HS-27A (cell line): ENCODE results near the gene IDUA.
"Not testable (repeated sequence)": the region's sequence is repeated elsewhere in the genome, so short reads cannot be mapped to it uniquely, and the experiment has no call there.

Source experiments
- DNase-seq: peaks from one replicate; pipeline ENCODE4 v3.0.0-alpha.2; 2012; ENCODE audit warnings: low read depth, missing footprints

IDUA gene

DNA sequence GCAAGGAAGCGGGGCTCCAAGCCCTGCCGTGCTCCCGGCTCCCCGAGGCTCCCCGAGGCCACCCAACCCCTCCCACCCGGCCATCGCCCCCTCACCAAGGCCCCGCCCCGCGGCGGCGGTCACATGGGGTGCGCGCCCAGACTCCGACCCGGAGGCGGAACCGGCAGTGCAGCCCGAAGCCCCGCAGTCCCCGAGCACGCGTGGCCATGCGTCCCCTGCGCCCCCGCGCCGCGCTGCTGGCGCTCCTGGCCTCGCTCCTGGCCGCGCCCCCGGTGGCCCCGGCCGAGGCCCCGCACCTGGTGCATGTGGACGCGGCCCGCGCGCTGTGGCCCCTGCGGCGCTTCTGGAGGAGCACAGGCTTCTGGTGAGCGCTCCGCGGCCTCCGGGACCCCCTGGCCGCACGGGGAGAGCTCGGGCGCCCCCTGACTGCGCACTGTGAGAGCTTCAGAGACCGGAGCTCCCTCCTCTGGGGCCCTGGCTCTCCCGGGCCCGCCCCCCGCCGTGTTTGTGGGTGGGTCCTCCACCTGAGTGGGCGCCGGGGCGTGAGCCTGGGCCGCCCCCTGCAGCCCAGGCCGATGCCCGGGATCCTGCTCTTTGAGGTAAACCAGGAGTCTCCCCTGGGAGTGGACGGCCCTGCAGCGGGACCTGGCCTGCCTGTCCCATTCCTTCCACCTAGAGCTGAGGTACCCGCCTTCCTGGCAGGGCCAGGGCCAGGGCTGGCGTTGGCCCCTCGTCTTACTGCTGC is at the start of gene IDUA:
Gene IDUA (plus strand): TSS at position 166 of the 745 bp plus-strand sequence. CDS start 41 bp downstream, at position 207.
- no peak for DNase-seq

DNA sequence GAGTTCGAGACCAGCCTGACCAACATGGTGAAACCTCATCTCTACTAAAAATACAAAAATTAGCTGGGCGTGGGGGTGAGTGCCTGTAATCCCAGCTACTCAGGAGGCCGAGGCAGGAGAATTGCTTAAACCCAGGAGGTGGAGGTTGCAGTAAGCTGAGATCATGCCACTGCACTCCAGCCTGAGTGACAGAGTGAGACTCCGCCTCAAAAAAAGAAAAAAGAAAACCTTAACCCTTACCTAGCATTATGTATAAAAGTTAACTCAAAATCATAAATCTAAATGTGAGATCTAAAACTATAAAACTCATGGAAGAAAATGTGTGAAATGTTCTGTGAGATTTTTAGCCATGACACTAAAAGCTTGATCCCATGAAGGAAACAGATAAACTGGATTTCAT is 47.3 kb upstream of the IDUA start:
- DNase-seq: not testable (repeated sequence)

DNA sequence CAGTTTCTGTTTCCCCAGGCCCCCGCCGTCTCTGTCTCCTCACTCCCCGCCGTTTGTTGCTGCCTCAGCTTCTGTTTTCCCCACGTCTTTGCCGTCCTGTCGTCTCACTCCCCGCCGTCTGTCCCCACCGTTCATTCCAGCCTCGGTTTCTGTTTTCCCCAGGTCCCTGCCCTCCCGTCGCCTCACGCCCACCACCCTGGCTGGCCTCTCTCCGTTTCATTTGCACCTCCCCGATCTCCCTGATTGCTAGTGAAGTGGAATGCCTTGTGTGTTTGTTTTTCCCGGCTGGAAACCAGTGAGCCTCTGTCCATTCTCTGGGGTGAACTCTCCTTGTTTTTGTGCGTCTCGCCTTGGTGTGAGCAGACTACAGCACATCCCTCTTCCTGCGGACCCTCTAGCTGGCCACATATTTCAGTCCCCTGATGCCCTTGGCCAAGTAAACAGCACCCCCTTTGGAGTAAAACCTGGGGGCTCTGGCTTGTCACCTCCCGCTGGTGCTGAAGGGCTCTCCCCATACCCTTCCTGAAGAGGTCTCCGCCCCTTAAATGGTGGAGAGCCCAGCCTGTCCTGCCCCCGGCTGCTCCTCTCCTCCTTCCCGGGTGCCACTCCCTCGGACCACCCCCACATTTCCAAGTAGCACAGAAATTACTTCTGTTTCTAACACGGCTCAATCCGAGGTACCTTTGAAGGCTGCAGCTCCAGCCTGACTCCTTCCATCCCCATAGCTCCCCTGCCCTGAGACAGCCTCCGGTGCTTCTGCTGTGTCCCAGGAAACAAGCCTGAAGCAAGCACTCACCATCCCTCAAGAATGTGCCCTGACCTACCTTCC is 41.4 kb upstream of the IDUA start:
- DNase-seq: no peak

DNA sequence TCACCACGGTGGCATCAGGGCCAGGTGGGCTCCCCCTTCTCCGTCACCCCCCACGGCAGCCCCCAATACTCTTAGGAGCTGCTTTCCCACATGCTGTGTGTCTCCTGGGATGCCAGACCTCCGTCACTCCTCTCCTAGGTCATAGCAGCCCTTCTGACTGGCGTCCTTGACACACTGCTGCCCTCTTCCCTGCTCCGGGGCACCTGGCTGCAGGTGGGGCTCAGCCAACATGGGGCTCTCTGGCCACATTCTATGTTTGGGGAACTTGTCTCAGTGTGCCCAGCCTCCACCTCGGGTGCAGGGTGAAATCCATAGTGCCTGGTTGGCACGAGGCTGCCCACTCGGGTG is 40.8 kb upstream of the IDUA start:
- no peak for DNase-seq

DNA sequence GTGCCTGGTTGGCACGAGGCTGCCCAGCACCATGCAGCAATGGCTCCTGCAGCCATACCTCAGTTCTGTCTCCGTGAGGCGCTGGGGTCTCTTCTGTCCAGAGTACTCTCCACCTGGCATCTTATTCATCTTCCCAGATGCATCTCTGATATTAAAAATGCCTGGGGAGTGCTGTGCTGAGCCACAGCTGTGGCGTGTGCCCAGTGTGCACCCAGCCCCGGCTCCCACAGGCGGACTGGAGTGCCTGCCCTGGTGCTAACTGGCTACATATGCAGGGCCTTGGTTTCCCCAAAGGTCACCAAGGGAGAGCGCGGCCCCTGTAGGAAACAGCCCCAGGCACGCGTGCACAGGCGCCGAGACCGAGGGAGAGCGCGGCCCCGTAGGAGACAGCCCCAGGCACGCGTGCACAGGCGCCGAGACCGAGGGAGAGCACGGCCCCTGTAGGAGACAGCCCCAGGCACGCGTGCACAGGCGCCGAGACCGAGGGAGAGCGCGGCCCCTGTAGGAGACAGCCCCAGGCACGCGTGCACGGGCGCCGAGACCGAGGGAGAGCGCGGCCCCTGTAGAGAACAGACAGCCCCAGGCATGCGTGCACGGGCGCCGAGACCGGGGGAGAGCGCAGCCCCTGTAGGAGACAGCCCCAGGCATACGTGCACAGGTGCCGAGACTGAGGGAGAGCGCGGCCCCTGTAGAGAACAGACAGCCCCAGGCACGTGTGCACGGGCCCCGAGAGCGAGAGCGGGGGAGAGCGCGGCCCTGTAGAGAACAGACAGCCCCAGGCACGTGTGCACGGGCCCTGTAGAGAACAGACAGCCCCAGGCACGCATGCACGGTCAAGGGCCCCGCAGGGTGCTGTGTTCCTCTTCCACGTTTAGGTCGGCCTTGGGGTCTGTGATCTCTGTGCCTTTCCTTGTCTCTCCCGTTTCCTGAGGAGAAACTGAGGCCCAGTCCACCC is 40.0 kb upstream of the IDUA start:
- DNase-seq: no peak

DNA sequence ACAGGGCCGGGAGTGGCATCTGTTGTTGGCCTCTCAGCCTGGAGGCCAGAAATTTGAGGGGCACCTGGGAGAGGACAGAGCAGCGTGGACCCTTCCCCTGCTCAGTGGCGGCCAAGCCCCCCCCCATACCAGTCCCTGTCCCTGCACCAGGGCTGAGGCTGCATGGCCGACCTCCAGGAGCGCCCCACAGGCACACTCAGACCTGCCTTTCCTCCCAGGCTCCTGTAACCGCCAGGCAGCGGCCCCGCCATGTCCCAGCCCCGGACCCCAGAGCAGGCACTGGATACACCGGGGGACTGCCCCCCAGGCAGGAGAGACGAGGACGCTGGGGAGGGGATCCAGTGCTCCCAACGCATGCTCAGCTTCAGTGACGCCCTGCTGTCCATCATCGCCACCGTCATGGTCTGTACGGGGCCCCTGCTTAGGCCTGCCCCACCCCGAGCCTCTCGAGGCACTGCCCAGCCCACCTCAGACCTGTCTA is 39.3 kb upstream of the IDUA start:
- DNase-seq: no peak

DNA sequence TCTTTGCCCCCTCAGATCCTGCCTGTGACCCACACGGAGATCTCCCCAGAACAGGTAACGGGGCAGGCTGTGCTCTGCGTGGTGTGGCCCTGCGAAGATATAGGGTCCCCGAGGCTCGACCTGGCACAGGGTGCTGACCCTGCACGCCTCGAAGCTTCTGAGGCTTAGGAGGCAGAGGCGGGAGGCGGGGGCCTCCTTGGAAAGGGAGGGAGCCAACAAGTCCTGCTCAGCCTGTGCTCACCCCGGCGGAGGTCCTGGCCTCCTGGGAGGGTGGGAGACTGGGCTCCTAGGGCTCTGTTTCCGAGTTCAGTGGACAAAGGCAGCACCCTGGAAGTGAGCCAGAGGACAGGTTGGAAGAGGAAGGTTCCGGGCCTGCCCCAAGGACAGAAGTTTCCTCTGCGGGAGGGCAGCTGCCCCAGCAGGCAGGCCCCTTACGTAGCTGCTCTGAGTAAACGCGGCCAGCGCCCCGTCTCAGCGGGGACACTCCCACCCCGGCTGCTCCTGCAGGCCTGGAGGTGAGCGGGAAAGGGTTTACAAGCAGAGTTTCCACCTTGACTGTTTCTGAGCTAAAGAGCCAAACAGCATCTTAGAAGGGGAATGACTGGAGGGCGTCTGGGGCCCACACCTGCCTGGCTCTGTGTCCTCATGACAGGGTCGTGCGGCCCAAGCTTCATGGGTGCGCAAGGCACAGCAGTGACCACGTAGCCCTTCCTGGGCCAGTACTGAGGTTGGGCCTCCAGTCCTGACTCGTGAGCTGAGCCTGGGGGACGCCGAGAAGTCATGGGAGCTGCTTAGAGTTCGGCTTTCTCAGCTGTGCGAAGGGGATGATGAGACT is 38.5 kb upstream of the IDUA start:
- DNase-seq: no peak

DNA sequence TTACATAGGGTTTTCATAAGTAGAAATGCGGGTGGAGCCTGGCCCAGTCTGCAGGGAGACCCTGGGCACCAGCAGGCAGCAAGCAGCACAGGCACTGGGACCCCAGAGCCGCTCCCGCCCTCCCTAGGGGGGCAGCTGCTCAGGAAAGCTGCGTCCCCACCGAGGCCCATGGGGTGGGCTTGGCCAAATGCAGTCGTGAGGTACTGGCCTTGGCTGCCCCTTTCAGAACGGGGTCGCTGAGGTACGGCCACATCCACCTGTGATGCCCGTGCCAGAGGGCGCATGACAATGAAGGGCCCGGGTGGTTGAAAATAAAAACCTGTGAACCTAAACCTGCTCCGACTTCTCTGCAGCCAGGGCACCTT is 37.9 kb upstream of the IDUA start:
- DNase-seq: no peak

DNA sequence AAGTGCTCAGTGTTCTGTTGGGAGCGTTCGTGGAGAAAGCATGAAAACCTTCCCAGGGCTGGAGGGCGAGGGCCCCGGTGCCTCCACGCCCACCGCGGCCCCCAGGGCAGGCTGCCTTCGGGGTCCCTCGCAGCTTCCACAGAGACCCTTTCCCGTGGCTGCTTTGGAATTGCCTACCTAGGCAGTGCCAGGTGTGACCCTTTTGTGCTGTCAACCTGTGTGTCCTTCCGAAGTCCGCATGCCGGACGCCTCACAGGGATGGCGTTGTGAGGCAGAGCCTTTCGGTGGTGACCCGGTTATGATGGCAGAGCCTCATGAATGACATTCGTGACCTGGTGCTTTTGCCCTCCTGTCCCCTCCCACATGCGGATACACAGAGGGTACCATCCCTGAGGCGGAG is 37.2 kb upstream of the IDUA start:
- DNase-seq: no peak

DNA sequence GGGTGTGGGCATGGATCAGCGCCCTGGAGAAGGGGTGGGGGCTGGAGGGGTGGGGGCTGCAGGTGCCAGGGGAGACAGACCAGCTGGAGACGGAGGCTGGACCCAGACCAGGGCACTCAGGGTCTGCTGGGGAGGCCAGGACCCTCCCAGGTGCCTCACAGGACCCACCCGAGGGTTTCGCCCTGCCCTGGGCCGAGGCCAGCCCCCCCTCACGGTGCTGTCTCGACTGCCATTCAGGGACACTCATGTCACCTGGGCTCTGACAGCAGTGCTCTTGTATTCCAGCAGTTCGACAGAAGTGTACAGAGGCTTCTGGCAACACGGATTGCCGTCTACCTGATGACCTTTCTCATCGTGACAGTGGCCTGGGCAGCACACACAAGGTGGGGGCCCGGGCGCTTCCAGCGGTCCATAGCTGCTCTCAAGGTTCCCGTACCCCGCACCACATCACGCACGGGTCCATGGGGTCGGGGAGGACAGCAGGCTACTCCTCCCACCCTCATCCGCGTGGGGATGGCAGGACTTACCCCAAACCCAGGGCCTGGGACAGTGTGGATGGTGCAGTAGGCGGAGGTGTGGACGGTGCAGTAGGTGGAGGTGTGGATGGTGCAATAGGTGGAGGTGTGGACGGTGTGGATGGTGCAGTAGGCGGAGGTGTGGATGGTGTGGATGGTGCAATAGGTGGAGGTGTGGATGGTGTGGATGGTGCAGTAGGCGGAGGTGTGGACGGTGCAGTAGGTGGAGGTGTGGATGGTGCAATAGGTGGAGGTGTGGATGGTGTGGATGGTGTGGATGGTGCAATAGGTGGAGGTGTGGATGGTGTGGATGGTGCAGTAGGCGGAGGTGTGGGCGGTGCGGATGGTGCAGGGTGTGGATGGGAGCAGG is 36.5 kb upstream of the IDUA start:
- no peak for DNase-seq

DNA sequence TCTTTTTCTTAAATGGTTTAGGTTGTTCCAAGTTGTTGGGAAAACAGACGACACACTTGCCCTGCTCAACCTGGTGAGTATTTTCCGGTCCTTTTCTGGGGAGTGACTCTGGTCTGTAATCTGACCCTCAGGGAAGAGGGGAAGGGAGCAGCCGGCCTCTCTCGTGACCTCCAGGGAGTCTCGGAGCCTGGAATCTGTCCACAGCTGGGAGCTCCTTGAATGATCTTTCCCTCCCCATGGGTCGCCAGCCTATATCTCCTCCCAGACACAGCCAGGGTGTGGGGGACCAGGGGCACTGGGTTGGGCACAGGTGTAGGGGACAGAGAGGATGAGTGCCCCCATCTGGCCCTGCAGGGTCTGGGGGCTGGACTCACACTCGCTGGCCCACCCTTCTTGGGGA is 35.7 kb upstream of the IDUA start:
- DNase-seq: no peak

DNA sequence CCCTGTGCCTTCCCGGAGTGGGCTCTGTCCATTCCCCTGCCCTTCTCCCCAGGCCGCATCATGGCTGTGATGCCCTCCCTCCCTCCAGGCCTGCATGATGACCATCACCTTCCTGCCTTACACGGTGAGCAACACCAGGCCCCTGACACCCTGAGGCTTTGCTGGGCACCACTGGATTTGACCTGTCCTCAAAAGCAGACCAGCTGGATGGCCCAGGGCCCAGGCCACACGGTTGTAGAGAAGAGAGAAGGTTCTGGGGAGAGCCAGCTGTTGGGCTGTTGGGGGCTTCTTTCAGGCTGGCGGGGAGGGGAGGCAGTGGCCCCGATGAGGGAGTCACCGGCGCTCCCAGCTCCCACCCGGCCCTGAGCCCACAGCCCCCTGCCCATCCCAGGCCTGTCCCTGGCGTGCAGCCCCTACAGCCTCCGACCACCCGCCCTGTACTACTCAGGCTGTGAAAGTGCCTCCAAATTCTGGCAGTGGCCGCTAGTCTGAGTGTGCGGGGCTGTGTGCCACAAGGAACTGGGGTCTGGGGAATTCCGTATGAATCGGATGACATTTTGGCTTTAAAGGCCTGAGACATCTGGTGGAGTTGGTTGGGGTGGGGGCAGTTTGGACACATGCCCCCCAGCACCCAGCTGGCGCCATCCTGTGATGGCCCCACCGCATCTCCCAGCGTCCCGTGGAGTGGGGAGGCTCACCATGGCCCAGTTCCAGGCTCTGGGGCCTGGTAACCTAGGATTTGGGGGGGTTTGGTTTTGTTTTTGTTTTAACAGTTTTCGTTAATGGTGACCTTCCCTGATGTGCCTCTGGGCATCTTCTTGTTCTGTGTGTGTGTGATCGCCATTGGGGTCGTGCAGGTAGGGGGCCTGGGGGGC is 35.0 kb upstream of the IDUA start:
- DNase-seq: no peak

DNA sequence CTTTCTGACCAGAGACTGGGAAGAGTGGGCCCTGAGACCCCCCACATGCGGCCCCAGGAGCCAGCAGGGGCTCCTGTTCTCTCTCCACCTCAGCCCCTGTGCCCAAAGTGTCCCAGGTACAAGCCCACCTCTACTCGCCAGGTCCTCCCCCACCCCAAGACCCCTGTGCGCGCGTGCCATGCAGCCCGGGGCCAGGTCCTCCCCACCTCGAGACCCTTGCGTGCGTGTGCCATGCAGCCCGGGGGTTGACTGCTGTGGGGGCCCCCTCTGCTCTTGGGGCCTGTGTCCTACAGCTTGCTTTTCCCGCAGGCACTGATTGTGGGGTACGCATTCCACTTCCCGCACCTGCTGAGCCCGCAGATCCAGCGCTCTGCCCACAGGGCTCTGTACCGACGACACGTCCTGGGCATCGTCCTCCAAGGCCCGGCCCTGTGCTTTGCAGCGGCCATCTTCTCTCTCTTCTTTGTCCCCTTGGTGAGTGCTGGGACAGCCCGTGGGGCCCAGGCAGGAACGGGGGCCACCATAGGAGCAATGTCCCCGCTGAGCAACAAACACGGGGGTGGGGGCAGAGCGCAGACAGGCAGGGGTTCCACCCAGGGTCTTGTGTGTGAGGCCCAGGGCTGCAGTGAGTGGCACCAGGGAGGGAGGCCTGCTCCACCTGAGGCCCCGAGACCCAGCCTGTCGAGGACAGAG is 33.8 kb upstream of the IDUA start:
- DNase-seq: no peak

DNA sequence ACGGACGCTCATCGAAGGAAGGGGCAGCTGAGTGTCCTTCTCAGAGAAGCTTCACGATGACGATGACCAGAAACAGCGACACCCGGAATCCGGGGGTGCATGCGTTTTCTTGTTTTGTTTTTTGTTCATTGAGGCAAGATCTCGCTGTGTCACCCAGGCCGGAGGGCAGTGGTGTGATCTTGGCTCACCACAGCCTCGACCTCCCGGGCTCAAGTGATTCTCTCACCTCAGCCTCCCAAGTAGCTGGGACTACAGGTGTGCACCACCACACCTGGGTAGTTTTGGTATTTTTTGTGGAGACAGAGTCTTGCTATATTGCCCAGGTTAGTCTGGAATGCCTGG is 33.3 kb upstream of the IDUA start:
- no peak for DNase-seq

DNA sequence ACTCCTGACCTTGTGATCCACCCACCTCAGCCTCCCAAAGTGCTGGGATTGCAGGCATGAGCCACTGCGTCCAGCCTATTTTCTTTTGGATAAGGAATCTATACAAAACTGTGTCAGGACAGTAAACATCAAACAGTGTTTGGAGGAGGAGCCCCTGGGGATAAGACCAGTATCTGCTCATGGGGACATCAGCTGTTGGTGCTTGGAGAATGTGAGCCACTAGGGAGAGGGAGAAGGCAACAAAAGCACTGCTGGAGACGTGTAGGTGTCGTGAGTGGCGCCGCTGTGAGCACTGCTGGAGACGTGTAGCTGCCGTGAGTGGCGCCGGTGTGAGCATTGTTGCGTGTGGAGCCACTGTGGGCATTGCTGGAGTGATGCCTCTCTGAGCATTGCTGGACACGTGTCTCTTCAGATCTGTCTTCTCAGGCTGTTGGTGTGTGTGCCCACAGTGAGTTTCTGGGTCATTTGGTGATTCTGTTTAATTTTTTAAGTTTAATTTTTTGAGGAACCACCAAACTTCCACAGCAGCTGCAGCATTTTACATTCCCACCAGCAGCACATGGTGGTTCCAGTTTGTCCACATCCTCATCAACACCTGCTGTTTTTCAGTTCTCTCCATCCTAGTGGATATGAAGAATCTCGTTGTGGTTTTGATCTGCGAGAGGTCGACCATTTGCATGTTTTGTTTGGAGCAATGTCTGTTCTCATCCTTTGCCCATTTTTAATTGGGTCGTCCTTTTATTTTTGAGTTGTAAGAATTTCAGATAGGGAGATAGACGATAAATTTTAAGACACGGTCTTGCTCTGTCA is 32.4 kb upstream of the IDUA start:
- no peak for DNase-seq

DNA sequence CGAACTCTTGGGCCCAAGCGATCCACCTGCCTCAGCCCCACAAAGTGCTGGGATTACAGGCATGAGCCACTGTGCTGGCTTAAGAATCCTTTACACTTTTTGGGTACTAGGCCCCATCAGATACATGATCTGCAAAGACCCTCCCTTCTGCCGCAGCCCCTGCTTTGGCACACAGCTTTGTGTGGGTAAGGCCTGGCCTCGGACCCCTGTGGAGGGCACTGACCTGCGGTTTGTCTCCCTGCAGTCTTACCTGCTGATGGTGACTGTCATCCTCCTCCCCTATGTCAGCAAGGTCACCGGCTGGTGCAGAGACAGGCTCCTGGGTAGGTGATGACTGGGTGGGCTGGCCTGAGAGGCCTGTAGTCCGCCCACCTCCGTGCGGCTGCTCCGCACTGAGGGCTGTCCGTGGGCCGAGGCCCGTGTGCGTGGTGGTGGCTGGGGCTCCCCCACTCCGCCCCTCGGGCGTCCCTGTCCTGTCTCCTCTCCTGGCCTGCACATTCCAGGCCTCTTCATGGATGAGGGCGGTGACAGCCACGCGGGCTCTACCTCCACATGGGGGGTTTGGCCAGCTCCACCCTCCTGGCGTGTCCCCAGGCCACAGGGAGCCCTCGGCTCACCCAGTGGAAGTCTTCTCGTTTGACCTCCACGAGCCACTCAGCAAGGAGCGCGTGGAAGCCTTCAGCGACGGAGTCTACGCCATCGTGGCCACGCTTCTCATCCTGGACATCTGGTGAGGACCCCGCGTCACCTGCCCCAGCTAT is 31.5 kb upstream of the IDUA start:
- DNase-seq: no peak

DNA sequence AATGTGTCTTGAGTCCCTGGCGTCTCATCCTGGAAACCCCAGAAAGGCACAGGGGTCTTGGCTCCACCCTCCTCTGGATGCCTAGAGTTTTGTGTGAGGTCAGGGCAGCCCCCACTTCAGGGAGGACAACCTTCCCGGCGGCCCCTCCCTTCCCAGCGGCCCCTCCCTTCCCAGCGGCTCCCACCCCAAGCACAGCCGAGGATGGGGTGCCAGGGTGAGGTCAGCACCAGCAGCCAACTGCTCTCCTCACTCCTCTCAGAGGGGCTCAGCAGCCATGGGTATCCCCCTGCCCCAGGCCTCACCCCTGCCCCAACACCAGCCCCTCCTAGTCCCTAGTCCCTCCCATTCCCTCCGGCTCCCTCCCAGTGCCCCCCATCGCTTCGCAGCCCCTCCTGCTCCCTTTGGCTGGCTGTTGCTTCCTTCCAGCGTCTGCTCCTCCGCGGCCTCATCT is 30.9 kb upstream of the IDUA start:
- no peak for DNase-seq
